Heart right ventricle (tissue), 16 donors: ENCODE results near the gene MMP21. TPM values are rescaled to one million over a fixed set of nuclear protein-coding genes. Genes with fewer than 3 reads are reported as not detected.

Source experiments
- ATAC-seq, 8 donors: fragments of 200-7000 bp; cut with Tn5 transposase; one replicate each; pipeline ENCODE4 v1.9.1; 2020; ENCODE audit warnings: mild to moderate bottlenecking in 8 of 8, moderate library complexity in 8 of 8, moderate number of reproducible peaks in 1 of 8
- DNase-seq, 2 donors: peaks; one replicate each; pipeline ENCODE4 v3.0.0-alpha.2; 2020
- H3K27ac ChIP-seq, 10 donors: fragments of 200-600 bp; sonication (generic) in 2 of 10; one replicate each; pipeline versions ENCODE4 v1.5.0 to v1.8.0; 2020 to 2022; ENCODE audit warnings: mild to moderate bottlenecking in 3 of 10
- H3K27me3 ChIP-seq, 7 donors: fragments of 200-600 bp; one replicate each; pipeline ENCODE4 v1.8.0; 2021 to 2022; ENCODE audit warnings: mild to moderate bottlenecking in 2 of 7
- H3K36me3 ChIP-seq, 9 donors: fragments of 200-600 bp; sonication (generic) in 1 of 9; one replicate each; pipeline versions ENCODE4 v1.5.0 to v1.8.0; 2020 to 2022; ENCODE audit warnings: mild to moderate bottlenecking in 2 of 9
- H3K4me1 ChIP-seq, 9 donors: fragments of 200-600 bp; sonication (generic) in 1 of 9; one replicate each; pipeline versions ENCODE4 v1.5.0 to v1.8.0; 2020 to 2022; ENCODE audit warnings: mild to moderate bottlenecking in 4 of 9
- H3K4me3 ChIP-seq, 10 donors: fragments of 200-600 bp; sonication (generic) in 2 of 10; one replicate each; pipeline versions ENCODE4 v1.5.0 to v1.8.0; 2020 to 2022; ENCODE audit warnings: mild to moderate bottlenecking in 7 of 10, moderate library complexity in 2 of 10
- H3K9me3 ChIP-seq, 11 donors: fragments of 200-600 bp in 10 of 11; sonication (generic) in 2 of 11; one replicate each; pipeline versions ENCODE4 v1.5.0 to v1.8.0; 2013 to 2022; ENCODE audit warnings: mild to moderate bottlenecking in 2 of 11, control low read depth in 1 of 11, moderate library complexity in 1 of 11
- CTCF ChIP-seq, 9 donors: fragments of 200-600 bp; sonication (generic) in 2 of 9; IDR thresholded peaks; one replicate each; pipeline versions ENCODE4 v1.5.0 to v1.8.0; 2021 to 2022; ENCODE audit warnings: antibody characterized with exemption in 9 of 9, mild to moderate bottlenecking in 5 of 9, moderate library complexity in 1 of 9
- WGBS, 2 donors: extraction: QIAGEN DNeasy Blood & Tissue Kit; methylation state at CpG; one replicate each; pipeline ENCODE4 v1.1.7; 2013; ENCODE audit warnings: inconsistent platforms in 1 of 2; 5-methylcytosine and 5-hydroxymethylcytosine counted together
- intact Hi-C, 10 donors: fragments of 100-400 bp; cut with DNase I; formaldehyde crosslinking; loops; one replicate each; pipeline versions ENCODE4 v1.11.1 to v1.14.2; 2022
- polyA plus RNA-seq, 2 donors: library from polyadenylated mRNA; stranded (reverse); fragments of 200-250 nt; gene quantifications; one replicate each; pipeline ENCODE4 v1.2.3, GENCODE V29; 2013
- total RNA-seq, 10 donors: library from RNA; stranded (reverse); fragmentation: NEBNext Ultra II Directional in 3 of 10; extraction: Animal tissue kit (Norgen Biotek cat#: 25700) in 3 of 10; gene quantifications; one replicate each; pipeline versions ENCODE4 v1.2.1 to v1.2.4, GENCODE V29; 2021 to 2023
- donor health status: Arrhythmogenic right ventricular cardiomyopathy.
- donor health status: ischemic (EF 13 %, LVEDD 7.1; RV severe dilation, severe dysfunction).
- donor health status: healthy with polysubstance abuse.
- donor health status: DM: no; HTN: yes; CAD: no.
- donor health status: DM: no; HTN: no; CAD: no.
- donor health status: ischemic (EF 25% LVEDD 6.9; RV normal size, moderate dysfunction).
- donor health status: ischemic (EF 25% LVEDD 5.7; RV mildly dilated, moderate dysfunction).
- donor health status: healthy.
- donor health status: DM: yes; HTN: yes; CAD: no.
- donor health status: Ischemic cardiomyopathy.
- donor health status: ischemic (EF 35%, LVEDD 5.7; RV mildly dilated, moderate dysfunction).
- donor health status: nonischemic (EF 11% LVEDD 7.7; RV severe dilation, severe dysfunction).
- donor health status: DM: yes; HTN: yes; CAD: no.
- donor health status: PGD.
- donor health status: ischemic (EF 29% LVEDD 5.4; RV normal size, mild dysfunction).
- donor health status: nonischemic (EF 23%, LVEDD 6.1; RV moderate dilation, normal function).

MMP21 gene
- total and polyA plus RNA-seq, 12 donors = 0.06 to 0.22 (median 0.15) TPM; not detected in 7

GRCh38 chr10:125769175-125769574, 6.4 kb downstream of the MMP21 start:
- peaks cover 0 to 5% (median 0%) of the 10 kb centered on the region in 7 donors for H3K27me3 ChIP-seq
- WGBS, 2 donors = 92 to 95% methylated on average over 12 of the region's 12 CpGs
- no peak for TF ChIP-seq CTCF (IDR thresholded peaks at IDR 0.05)
- peak overlapping the region in 6 of 10 donors; percentile 13 to 76 (median 26) for H3K27ac ChIP-seq
- H3K9me3 ChIP-seq = no peaks in the 10 kb centered on the region
- DNase-seq (no peak), ATAC-seq (no peak)
- intact Hi-C loops = no loop called here
- H3K4me3 ChIP-seq = no peak overlapping the region
- peaks cover 0 to 35% (median 14%) of the 10 kb centered on the region in 9 donors for H3K36me3 ChIP-seq
- peaks cover 0 to 29% (median 13%) of the 10 kb centered on the region in 9 donors for H3K4me1 ChIP-seq

- ATAC-seq (peak; percentile 62 to 78 (median 74)), DNase-seq (no peak)
- 29 to 42% methylated on average over 4 of the region's 4 CpGs for WGBS, 2 donors
- Histone ChIP-seq H3K27me3 (no peaks in the 10 kb centered on the region), H3K9me3 (no peaks in the 10 kb centered on the region), H3K4me1 (peaks cover 0 to 29% (median 13%) of the 10 kb centered on the region in 9 donors), H3K4me3 (no peak overlapping the region), H3K27ac (peak overlapping the region in 7 of 10 donors; percentile 15 to 76 (median 42)), H3K36me3 (peaks cover 0 to 43% (median 22%) of the 10 kb centered on the region in 9 donors)
- no peak for TF ChIP-seq CTCF (IDR thresholded peaks at IDR 0.05)
- intact Hi-C loops = no loop called here
These were observed 7.3 kb downstream of the MMP21 start for GRCh38 chr10:125768219-125768855.

GRCh38 chr10:125766511-125766910, 9.1 kb downstream of the MMP21 start:
- intact Hi-C loops = no loop called here
- H3K4me1 ChIP-seq = peaks cover 0 to 29% (median 13%) of the 10 kb centered on the region in 9 donors
- peaks cover 0 to 61% (median 30%) of the 10 kb centered on the region in 9 donors for H3K36me3 ChIP-seq
- no peak for DNase-seq
- 67 to 69% methylated on average over 4 of the region's 4 CpGs for WGBS, 2 donors
- TF ChIP-seq CTCF (IDR thresholded peaks at IDR 0.05) = no peak
- ATAC-seq = no peak
- H3K27me3 ChIP-seq = no peaks in the 10 kb centered on the region
- H3K9me3 ChIP-seq = no peaks in the 10 kb centered on the region
- no peak overlapping the region for H3K4me3 ChIP-seq
- peak overlapping the region in 1 of 10 donors; percentile 76 for H3K27ac ChIP-seq

- TF ChIP-seq CTCF (IDR thresholded peaks at IDR 0.05) = no peak
- H3K4me3 ChIP-seq = no peak overlapping the region
- peak overlapping the region in 1 of 10 donors; percentile 0 for H3K27ac ChIP-seq
- 94 to 95% methylated on average over 2 of the region's 2 CpGs for WGBS, 2 donors
- no peaks in the 10 kb centered on the region for H3K9me3 ChIP-seq
- H3K36me3 ChIP-seq = peaks cover 0 to 68% (median 34%) of the 10 kb centered on the region in 9 donors
- intact Hi-C loops = no loop called here
- ATAC-seq (peak in 1 of 8 donors; percentile 34), DNase-seq (no peak)
- peaks cover 0 to 29% (median 13%) of the 10 kb centered on the region in 9 donors for H3K4me1 ChIP-seq
- no peaks in the 10 kb centered on the region for H3K27me3 ChIP-seq
These were observed 9.8 kb downstream of the MMP21 start for GRCh38 chr10:125765835-125766234.
